ENCODE measurements around the gene NKAPL.

- no peak for TF ChIP-seq CTCF (IDR thresholded peaks at IDR 0.05)
- TF ChIP-seq POLR2A (IDR thresholded peaks at IDR 0.05): no peak
Observed at GRCh38 chr6:28269492-28269891, 10.4 kb downstream of the NKAPL start.

Data from transverse colon (tissue), 3 donors.